ENCODE data around the gene UBE2D4.
A peak's percentile ranks its signal among the peaks of the same experiment; 100 is the strongest.

Gene UBE2D4

DNA sequence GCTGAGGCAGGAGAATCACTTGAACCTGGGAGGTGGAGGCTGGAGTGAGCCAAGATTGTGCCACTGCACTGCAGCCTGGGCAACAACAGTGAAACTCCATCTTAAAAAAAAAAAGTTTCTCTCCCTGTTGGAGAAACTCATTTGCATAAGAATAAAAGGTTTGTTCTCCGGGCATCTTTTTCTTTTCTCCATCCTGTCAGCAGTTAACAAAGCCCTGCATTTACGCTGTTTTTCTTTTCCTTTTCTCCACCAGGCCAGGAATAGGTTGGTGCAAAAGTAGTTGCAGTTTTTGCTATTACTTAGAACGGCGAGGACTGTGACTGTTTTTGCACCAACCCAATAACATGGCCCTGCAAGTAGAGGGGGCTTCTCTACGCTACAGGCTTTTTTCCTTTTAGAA lies 10.3 kb upstream of the UBE2D4 start:
- TF ChIP-seq, protein P1, sequence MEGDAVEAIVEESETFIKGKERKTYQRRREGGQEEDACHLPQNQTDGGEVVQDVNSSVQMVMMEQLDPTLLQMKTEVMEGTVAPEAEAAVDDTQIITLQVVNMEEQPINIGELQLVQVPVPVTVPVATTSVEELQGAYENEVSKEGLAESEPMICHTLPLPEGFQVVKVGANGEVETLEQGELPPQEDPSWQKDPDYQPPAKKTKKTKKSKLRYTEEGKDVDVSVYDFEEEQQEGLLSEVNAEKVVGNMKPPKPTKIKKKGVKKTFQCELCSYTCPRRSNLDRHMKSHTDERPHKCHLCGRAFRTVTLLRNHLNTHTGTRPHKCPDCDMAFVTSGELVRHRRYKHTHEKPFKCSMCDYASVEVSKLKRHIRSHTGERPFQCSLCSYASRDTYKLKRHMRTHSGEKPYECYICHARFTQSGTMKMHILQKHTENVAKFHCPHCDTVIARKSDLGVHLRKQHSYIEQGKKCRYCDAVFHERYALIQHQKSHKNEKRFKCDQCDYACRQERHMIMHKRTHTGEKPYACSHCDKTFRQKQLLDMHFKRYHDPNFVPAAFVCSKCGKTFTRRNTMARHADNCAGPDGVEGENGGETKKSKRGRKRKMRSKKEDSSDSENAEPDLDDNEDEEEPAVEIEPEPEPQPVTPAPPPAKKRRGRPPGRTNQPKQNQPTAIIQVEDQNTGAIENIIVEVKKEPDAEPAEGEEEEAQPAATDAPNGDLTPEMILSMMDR (IDR thresholded peaks at IDR 0.05; ENCODE audit: low read depth, low read length), result no peak
- no peak overlapping the region for H3K4me3 ChIP-seq (ENCODE audit: low read depth, low read length)

DNA sequence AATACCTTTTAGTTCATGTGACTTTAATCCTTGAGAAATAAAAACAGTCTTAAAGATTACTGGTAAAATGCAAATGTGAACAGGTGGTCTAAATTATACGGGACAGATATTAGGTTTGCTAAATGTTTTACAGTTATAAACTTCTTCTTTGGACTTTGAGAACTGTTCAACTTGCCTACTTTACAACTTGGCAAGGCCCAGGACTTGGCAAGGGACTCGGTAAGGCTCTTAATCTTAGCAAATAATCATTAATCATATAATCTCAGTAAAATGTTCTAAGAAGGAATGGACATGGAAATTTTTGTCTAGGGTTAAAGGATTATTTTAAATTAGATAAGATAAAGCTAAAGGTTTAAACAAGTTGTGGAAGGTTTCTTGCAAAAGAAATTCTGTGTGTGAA lies 4.8 kb upstream of the UBE2D4 start:
- no peak overlapping the region for H3K4me3 ChIP-seq (ENCODE audit: low read depth, low read length)
- TF ChIP-seq, protein P1 (IDR thresholded peaks at IDR 0.05; ENCODE audit: low read depth, low read length), result no peak

DNA sequence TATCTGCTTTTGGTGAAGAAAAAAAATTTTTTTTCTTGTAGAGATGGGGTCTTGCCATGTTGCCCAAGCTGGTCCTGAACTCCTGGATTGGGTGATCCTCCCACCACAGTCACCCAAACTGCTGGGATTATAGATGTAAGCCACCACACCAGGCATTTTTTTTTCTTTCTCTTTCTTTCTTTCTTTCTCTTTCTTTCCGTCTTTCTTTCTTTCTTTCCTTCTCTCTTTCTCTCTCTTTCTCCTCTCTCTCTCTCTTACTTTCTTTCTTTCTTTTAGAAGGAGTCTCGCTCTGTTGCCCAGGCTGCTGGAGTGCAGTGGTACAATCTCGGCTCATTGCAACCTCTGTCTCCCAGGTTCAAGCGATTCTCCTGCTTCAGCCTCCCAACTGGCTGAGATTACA lies 3.5 kb upstream of the UBE2D4 start:
- no peak overlapping the region for H3K4me3 ChIP-seq (ENCODE audit: low read depth, low read length)
- TF ChIP-seq, protein P1 (IDR thresholded peaks at IDR 0.05; ENCODE audit: low read depth, low read length), result no peak

DNA sequence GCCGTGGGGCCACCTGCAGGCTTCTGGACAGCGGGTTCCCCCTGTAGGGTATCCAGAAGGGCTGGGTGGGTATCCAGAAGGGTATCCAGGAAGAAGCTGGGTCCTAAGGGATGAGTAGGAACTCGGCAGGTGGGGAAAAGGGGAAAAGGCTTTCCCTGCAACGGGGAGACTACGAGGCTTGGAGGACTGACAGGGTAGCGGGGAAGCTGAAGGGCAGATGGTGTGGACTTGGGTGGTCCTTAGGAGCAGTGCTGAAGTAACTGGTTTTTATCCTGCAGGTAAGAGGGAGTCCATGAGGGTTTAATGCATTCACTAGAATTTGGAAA lies 525 bp downstream of the UBE2D4 start:
- TF ChIP-seq, protein P1 (IDR thresholded peaks at IDR 0.05; ENCODE audit: low read depth, low read length), result no peak
- H3K4me3 ChIP-seq (ENCODE audit: low read depth, low read length), result peak overlapping the region; percentile 59

DNA sequence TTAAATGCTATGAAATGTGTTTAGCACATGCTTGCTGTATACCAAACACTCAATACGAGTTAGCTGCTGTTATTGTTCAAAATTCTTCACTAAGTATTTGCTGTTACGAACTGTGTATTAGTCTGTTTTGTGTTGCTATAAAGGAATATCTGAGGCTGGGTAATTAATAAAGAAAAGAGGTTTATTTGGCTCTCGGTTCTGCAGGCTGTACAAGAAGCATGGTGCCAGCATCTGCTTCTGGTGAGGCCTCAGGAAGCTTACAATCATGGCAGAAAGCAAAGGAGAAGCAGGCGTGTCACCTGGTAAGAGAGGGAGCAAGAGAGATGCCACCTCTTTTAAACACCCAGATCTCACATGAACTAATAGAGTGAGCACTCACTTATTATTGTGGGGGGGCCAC lies 1.6 kb downstream of the UBE2D4 start:
- TF ChIP-seq, protein P1 (IDR thresholded peaks at IDR 0.05; ENCODE audit: low read depth, low read length), result no peak
- H3K4me3 ChIP-seq (ENCODE audit: low read depth, low read length), result no peak overlapping the region

DNA sequence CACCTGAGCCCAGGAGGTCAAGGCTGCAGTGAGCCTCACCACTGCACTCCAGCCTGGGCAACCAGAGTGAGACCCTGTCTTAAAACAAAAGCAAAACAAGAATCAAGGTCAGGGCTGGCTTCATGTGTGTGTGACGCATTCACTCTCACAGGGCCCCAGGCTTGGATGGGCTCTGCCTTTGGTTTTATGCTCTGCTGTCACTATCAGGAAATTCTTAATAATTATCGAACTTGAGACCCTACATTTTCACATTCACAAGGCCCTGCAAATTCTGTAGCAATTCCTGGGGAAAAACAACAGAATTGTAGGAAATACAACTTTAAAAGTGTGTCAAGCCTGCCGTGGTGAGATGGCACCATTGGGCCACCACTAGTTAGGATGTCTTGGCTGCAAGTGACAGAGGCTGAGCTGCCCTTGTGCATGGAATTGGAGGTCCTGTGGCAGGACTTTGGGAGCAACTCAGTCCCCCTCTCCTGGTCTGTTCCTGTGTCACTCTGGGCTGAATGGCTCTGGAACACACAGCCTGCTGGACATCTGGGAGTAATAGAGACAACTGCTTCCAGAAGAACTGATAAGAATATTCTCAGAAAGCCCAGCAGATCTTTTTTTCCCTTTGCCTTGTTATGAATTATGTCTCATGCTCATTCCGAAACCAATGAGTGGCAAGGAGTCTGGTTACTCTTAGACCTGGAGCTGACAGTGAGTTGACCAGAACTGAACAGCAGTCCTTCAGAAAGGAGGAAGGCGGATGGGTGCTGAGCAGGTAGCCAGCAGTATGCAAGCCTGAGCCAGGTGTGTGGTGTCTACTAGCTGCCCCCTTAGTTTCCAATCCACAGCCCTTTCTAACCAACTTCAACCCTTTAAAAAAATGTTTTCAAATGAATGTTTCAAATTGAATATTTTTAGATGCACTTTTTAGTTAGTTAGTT lies 3.6 kb downstream of the UBE2D4 start:
- TF ChIP-seq, protein P1 (IDR thresholded peaks at IDR 0.05; ENCODE audit: low read depth, low read length), result no peak
- no peak overlapping the region for H3K4me3 ChIP-seq (ENCODE audit: low read depth, low read length)

DNA sequence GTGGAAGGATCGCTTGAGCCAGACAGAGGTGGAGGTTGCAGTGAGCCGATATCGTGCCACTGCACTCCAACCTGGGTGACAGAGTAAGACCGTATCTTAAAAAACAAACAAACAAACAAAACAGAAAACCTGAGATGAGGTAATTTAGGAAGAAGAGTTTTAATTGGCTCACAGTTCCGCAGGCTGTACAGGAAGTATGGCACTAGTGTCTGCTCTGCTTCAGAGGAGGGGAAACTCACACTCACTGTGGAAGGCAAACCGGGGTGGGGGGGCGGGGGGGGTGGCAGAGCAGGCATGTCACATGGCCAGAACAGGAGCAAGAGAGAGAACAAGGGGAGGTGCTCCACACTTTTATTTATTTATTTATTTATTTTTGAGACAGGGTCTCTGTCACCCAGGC lies 5.1 kb downstream of the UBE2D4 start:
- TF ChIP-seq, protein P1 (IDR thresholded peaks at IDR 0.05; ENCODE audit: low read depth, low read length), result no peak
- H3K4me3 ChIP-seq (ENCODE audit: low read depth, low read length), result no peak overlapping the region

Measured in WI38 (cell line).